ENCODE results near the gene ZNF521. TPM values are rescaled to one million over a fixed set of nuclear protein-coding genes. Genes with fewer than 3 reads are reported as not detected.

ZNF521 gene
- total and polyA plus RNA-seq, 10 of the 15 experiments (the other 5 are each of a cell fraction or from before 2014, with no cell fraction given) = 0.02 to 0.05 (median 0.04) TPM; not detected in 6

DNA sequence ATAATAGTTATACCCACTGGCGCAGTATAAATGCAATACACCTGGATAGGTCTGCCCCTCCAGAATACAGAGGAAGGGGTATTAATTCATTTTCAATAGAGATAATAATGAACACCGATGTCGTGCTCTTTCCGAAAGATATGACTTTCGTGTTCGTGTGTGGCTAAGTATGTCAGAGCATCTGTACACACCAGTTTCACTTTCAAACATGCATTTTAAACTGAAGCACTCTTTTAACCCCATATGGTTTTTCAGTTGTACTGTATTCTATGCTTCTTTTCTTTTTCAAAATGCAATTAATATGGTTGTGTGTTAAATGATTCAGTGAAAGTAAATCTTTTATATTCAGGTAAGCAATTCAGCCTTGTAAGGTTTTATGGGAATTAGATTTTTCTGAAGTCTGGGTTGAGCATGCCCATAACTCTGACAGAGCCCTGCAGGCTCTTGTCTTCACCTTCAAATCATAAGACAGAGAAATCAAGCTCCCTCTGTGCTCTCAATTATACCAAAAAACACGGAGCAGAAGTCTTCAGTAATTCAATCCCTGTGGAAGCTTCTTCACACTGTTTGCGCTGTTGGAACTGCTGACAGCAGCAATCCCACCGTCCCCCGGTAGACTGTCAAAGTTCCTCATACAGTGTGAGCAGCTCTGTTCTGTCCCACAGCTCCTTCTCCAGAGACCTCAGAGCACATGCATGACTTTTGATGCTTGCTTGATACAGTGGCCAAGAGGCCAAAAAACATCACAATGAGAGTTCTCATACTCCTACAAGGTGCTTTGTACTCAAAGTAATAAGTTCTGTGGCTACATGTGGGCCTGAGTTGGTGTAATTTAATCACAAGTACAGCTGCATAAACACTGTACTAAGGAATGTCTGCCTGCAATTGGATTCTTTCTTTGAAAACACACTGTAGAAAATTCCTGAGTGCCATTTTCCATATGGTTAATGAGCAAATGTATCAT, 186.8 kb downstream of the ZNF521 start (continued):
- TF ChIP-seq RBBP5 (conservative IDR thresholded peaks at IDR 0.05) = 0 out of 2 replicates have a peak, but pooled peaks have one; percentile 23
- no peak for TF ChIP-seq JUNB (IDR thresholded peaks at IDR 0.05)
- no peak for TF ChIP-seq MEF2A (IDR thresholded peaks at IDR 0.05; ENCODE audit: insufficient read depth, low read depth, low read length)
- TF ChIP-seq, protein P1, sequence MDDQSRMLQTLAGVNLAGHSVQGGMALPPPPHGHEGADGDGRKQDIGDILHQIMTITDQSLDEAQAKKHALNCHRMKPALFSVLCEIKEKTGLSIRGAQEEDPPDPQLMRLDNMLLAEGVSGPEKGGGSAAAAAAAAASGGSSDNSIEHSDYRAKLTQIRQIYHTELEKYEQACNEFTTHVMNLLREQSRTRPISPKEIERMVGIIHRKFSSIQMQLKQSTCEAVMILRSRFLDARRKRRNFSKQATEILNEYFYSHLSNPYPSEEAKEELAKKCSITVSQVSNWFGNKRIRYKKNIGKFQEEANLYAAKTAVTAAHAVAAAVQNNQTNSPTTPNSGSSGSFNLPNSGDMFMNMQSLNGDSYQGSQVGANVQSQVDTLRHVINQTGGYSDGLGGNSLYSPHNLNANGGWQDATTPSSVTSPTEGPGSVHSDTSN (IDR thresholded peaks at IDR 0.05; ENCODE audit: insufficient replicate concordance, low read depth, low read length) = no peak
- TF ChIP-seq SUZ12 (IDR thresholded peaks at IDR 0.05; ENCODE audit: unreplicated experiment) = no peak
- TF ChIP-seq, protein P2, sequence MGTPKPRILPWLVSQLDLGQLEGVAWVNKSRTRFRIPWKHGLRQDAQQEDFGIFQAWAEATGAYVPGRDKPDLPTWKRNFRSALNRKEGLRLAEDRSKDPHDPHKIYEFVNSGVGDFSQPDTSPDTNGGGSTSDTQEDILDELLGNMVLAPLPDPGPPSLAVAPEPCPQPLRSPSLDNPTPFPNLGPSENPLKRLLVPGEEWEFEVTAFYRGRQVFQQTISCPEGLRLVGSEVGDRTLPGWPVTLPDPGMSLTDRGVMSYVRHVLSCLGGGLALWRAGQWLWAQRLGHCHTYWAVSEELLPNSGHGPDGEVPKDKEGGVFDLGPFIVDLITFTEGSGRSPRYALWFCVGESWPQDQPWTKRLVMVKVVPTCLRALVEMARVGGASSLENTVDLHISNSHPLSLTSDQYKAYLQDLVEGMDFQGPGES (IDR thresholded peaks at IDR 0.05) = no peak
- TF ChIP-seq MTA2 (IDR thresholded peaks at IDR 0.05; ENCODE audit: low read depth) = no peak
- no peak for TF ChIP-seq TCF7 (IDR thresholded peaks at IDR 0.05; ENCODE audit: borderline replicate concordance)
- TF ChIP-seq SMAD5 (IDR thresholded peaks at IDR 0.05; ENCODE audit: low read depth) = no peak
- no peak for TF ChIP-seq MTA3 (IDR thresholded peaks at IDR 0.05; ENCODE audit: borderline replicate concordance, low read length)
- TF ChIP-seq, protein P3, sequence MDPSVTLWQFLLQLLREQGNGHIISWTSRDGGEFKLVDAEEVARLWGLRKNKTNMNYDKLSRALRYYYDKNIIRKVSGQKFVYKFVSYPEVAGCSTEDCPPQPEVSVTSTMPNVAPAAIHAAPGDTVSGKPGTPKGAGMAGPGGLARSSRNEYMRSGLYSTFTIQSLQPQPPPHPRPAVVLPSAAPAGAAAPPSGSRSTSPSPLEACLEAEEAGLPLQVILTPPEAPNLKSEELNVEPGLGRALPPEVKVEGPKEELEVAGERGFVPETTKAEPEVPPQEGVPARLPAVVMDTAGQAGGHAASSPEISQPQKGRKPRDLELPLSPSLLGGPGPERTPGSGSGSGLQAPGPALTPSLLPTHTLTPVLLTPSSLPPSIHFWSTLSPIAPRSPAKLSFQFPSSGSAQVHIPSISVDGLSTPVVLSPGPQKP (IDR thresholded peaks at IDR 0.05; ENCODE audit: low read depth, low read length) = no peak
- TF ChIP-seq, protein P4, sequence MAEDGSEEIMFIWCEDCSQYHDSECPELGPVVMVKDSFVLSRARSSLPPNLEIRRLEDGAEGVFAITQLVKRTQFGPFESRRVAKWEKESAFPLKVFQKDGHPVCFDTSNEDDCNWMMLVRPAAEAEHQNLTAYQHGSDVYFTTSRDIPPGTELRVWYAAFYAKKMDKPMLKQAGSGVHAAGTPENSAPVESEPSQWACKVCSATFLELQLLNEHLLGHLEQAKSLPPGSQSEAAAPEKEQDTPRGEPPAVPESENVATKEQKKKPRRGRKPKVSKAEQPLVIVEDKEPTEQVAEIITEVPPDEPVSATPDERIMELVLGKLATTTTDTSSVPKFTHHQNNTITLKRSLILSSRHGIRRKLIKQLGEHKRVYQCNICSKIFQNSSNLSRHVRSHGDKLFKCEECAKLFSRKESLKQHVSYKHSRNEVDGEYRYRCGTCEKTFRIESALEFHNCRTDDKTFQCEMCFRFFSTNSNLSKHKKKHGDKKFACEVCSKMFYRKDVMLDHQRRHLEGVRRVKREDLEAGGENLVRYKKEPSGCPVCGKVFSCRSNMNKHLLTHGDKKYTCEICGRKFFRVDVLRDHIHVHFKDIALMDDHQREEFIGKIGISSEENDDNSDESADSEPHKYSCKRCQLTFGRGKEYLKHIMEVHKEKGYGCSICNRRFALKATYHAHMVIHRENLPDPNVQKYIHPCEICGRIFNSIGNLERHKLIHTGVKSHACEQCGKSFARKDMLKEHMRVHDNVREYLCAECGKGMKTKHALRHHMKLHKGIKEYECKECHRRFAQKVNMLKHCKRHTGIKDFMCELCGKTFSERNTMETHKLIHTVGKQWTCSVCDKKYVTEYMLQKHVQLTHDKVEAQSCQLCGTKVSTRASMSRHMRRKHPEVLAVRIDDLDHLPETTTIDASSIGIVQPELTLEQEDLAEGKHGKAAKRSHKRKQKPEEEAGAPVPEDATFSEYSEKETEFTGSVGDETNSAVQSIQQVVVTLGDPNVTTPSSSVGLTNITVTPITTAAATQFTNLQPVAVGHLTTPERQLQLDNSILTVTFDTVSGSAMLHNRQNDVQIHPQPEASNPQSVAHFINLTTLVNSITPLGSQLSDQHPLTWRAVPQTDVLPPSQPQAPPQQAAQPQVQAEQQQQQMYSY (CRISPR knock-in tag; IDR thresholded peaks at IDR 0.05) = no peak
- no peak for TF ChIP-seq CBX3 (IDR thresholded peaks at IDR 0.05; ENCODE audit: borderline replicate concordance, low read depth)
- TF ChIP-seq, protein P5, sequence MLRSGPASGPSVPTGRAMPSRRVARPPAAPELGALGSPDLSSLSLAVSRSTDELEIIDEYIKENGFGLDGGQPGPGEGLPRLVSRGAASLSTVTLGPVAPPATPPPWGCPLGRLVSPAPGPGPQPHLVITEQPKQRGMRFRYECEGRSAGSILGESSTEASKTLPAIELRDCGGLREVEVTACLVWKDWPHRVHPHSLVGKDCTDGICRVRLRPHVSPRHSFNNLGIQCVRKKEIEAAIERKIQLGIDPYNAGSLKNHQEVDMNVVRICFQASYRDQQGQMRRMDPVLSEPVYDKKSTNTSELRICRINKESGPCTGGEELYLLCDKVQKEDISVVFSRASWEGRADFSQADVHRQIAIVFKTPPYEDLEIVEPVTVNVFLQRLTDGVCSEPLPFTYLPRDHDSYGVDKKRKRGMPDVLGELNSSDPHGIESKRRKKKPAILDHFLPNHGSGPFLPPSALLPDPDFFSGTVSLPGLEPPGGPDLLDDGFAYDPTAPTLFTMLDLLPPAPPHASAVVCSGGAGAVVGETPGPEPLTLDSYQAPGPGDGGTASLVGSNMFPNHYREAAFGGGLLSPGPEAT (IDR thresholded peaks at IDR 0.05; ENCODE audit: low read depth) = no peak
- no peak for TF ChIP-seq KLF5 (IDR thresholded peaks at IDR 0.05; ENCODE audit: partially characterized antibody)
- TF ChIP-seq EP300 (IDR thresholded peaks at IDR 0.05; ENCODE audit: borderline replicate concordance in 1 of 2, control insufficient read depth in 1 of 2, low read depth in 2 of 2, low read length in 2 of 2) = peak; percentile 60; a peak in 2 of 4 replicates
- no peak for TF ChIP-seq ZNF622 (IDR thresholded peaks at IDR 0.05)
- TF ChIP-seq EGR1 (IDR thresholded peaks at IDR 0.05; ENCODE audit: borderline replicate concordance in 1 of 2, low read depth in 2 of 2, low read length in 2 of 2) = no peak
- TF ChIP-seq ZNF274 (IDR thresholded peaks at IDR 0.05; ENCODE audit: insufficient read depth, insufficient read length) = no peak
